ENCODE data around the gene TXNDC11.

Gene TXNDC11

GRCh38 chr16:11692651-11693050, 50.0 kb downstream of the TXNDC11 start:
- no peak for TF ChIP-seq GABPA (IDR thresholded peaks at IDR 0.05; ENCODE audit: low read depth)
- no peak for TF ChIP-seq POLR2AphosphoS5 (IDR thresholded peaks at IDR 0.05; ENCODE audit: low read depth)
- TF ChIP-seq SPI1 (IDR thresholded peaks at IDR 0.05; ENCODE audit: borderline replicate concordance, low read depth): no peak
- no peak for TF ChIP-seq CTCF (IDR thresholded peaks at IDR 0.05; ENCODE audit: insufficient read depth, low read length)
- TF ChIP-seq REST (IDR thresholded peaks at IDR 0.05; ENCODE audit: insufficient replicate concordance, low read depth): no peak
- no peak overlapping the region for H3K4me3 ChIP-seq (replicated peaks; ENCODE audit: insufficient read depth, low read length)

GRCh38 chr16:11692171-11692570, 50.5 kb downstream of the TXNDC11 start:
- H3K4me3 ChIP-seq (replicated peaks; ENCODE audit: insufficient read depth, low read length): no peak overlapping the region
- no peak for DNase-seq (ENCODE audit: low read depth in 1 of 2, low spot score in 1 of 2)
- H3K27me3 ChIP-seq (ENCODE audit: insufficient read depth, poor library complexity, severe bottlenecking): no peaks in the 10 kb centered on the region
- H3K27ac ChIP-seq (replicated peaks): no peak overlapping the region
- TF ChIP-seq POLR2AphosphoS5 (IDR thresholded peaks at IDR 0.05; ENCODE audit: low read depth) (no peak), GABPA (IDR thresholded peaks at IDR 0.05; ENCODE audit: low read depth) (no peak), CTCF (IDR thresholded peaks at IDR 0.05; ENCODE audit: insufficient read depth, low read length) (no peak)

More at GRCh38 chr16:11692651-11693050, 50.0 kb downstream of the TXNDC11 start:
- Histone ChIP-seq H3K27me3 (ENCODE audit: insufficient read depth, poor library complexity, severe bottlenecking) (no peaks in the 10 kb centered on the region), H3K27ac (replicated peaks) (no peak overlapping the region)
- DNase-seq (ENCODE audit: low read depth in 1 of 2, low spot score in 1 of 2): no peak

GRCh38 chr16:11691771-11692170, 50.9 kb downstream of the TXNDC11 start:
- H3K27ac ChIP-seq (replicated peaks): no peak overlapping the region
- no peak for DNase-seq (ENCODE audit: low read depth in 1 of 2, low spot score in 1 of 2)
- no peak overlapping the region for H3K4me3 ChIP-seq (replicated peaks; ENCODE audit: insufficient read depth, low read length)
- H3K27me3 ChIP-seq (ENCODE audit: insufficient read depth, poor library complexity, severe bottlenecking): no peaks in the 10 kb centered on the region
- TF ChIP-seq POLR2AphosphoS5 (IDR thresholded peaks at IDR 0.05; ENCODE audit: low read depth): no peak
- TF ChIP-seq SPI1 (IDR thresholded peaks at IDR 0.05; ENCODE audit: borderline replicate concordance, low read depth): no peak
- no peak for TF ChIP-seq REST (IDR thresholded peaks at IDR 0.05; ENCODE audit: insufficient replicate concordance, low read depth)
- no peak for TF ChIP-seq CTCF (IDR thresholded peaks at IDR 0.05; ENCODE audit: insufficient read depth, low read length)
- TF ChIP-seq GABPA (IDR thresholded peaks at IDR 0.05; ENCODE audit: low read depth): no peak

- H3K27me3 ChIP-seq (ENCODE audit: insufficient read depth, poor library complexity, severe bottlenecking): no peaks in the 10 kb centered on the region
- DNase-seq (ENCODE audit: low read depth in 1 of 2, low spot score in 1 of 2): no peak
- H3K4me3 ChIP-seq (replicated peaks; ENCODE audit: insufficient read depth, low read length): no peak overlapping the region
- H3K27ac ChIP-seq (replicated peaks): no peak overlapping the region
- no peak for TF ChIP-seq REST (IDR thresholded peaks at IDR 0.05; ENCODE audit: insufficient replicate concordance, low read depth)
- no peak for TF ChIP-seq SPI1 (IDR thresholded peaks at IDR 0.05; ENCODE audit: borderline replicate concordance, low read depth)
- no peak for TF ChIP-seq GABPA (IDR thresholded peaks at IDR 0.05; ENCODE audit: low read depth)
- TF ChIP-seq POLR2AphosphoS5 (IDR thresholded peaks at IDR 0.05; ENCODE audit: low read depth): no peak
- TF ChIP-seq CTCF (IDR thresholded peaks at IDR 0.05; ENCODE audit: insufficient read depth, low read length): no peak
Observed at GRCh38 chr16:11691235-11691634, 51.4 kb downstream of the TXNDC11 start.

Measured in HL-60 (cell line).